Measurements from ENCODE around the gene MRPL27. TPM values are rescaled to one million over a fixed set of nuclear protein-coding genes. Genes with fewer than 3 reads are reported as not detected.

Gene MRPL27
- total and polyA plus RNA-seq, 2 of the 4 experiments (the other 2 are of a cell fraction): 176 to 202 TPM

GRCh38 chr17:50386510-50386909, 13.5 kb upstream of the MRPL27 start:
- H2AK9ac ChIP-seq (replicated peaks; ENCODE audit: low read depth, low read length, poor library complexity): no peak overlapping the region
- peaks cover 54 to 70% of the 10 kb centered on the region in 2 experiments for H3K79me1 ChIP-seq (ENCODE audit: low read depth in 1 of 2, low read length in 2 of 2)
- H4K20me1 ChIP-seq (ENCODE audit: insufficient read depth, low read length): peaks cover 44% of the 10 kb centered on the region
- H3K4ac ChIP-seq (ENCODE audit: low read depth, low read length): no peak overlapping the region
- in situ Hi-C loops (cut with MboI; ENCODE audit: low sequenced_read_pairs) (no loop called here), intact Hi-C loops (cut with micrococcal nuclease) (no loop called here), dilution Hi-C loops (cut with HindIII; ENCODE audit: low sequenced_read_pairs, unreplicated experiment) (no loop called here)
- ATAC-seq (ENCODE audit: low read depth) (no peak), DNase-seq (no peak)
- peaks cover 76% of the 10 kb centered on the region for H3K36me3 ChIP-seq (ENCODE audit: control insufficient read depth, insufficient read depth, low read length)
- no peak overlapping the region for H3K56ac ChIP-seq (ENCODE audit: extremely low read depth, insufficient read depth, low read length)
- TF ChIP-seq RAD21 (IDR thresholded peaks at IDR 0.05; ENCODE audit: low read length): no peak
- no peak for TF ChIP-seq BHLHE40 (IDR thresholded peaks at IDR 0.05; ENCODE audit: low read depth, low read length)
- TF ChIP-seq CTCF (conservative IDR thresholded peaks at IDR 0.05; ENCODE audit: low read depth, low read length): no peak
- no peak for TF ChIP-seq FOS (IDR thresholded peaks at IDR 0.05; ENCODE audit: low read depth, low read length)
- no peak for TF ChIP-seq MAFK (IDR thresholded peaks at IDR 0.05; ENCODE audit: low read depth, low read length)
- H3K9me3 ChIP-seq (ENCODE audit: control insufficient read depth, insufficient read depth, low read length): no peaks in the 10 kb centered on the region
- no peak overlapping the region for H3K14ac ChIP-seq (replicated peaks; ENCODE audit: low read depth, low read length)
- H2BK5ac ChIP-seq (ENCODE audit: low read depth, low read length, poor library complexity, severe bottlenecking): no peak overlapping the region
- H2BK20ac ChIP-seq (ENCODE audit: low read depth, low read length): no peak overlapping the region
- WGBS, 2 experiments (ENCODE audit: extremely low coverage in 2 of 2, insufficient read length in 1 of 2): no CpG with 5 or more reads among the region's 3 CpGs
- no peak overlapping the region for H3K9ac ChIP-seq (ENCODE audit: low read depth, low read length)
- H2BK120ac ChIP-seq (ENCODE audit: low read depth, low read length): no peak overlapping the region
- H3K23ac ChIP-seq (ENCODE audit: low read depth, low read length): no peak overlapping the region
- H2AK5ac ChIP-seq (ENCODE audit: low read depth, low read length): no peak overlapping the region
- no peak overlapping the region for H3K27ac ChIP-seq (ENCODE audit: insufficient read depth, low read length)
- no TSS peak for BruUV-seq (replicated peaks)
- no peak overlapping the region for H3K4me3 ChIP-seq (ENCODE audit: insufficient read depth, low read depth, low read length)
- no peak overlapping the region for H2BK15ac ChIP-seq (ENCODE audit: low read depth, low read length)
- no peak overlapping the region for H2AFZ ChIP-seq (replicated peaks; ENCODE audit: low read length, poor library complexity)
- H3K4me1 ChIP-seq (ENCODE audit: control insufficient read depth, insufficient read depth, low read length): no peaks in the 10 kb centered on the region
- POLR2A ChIA-PET (ENCODE audit: unreplicated experiment): no interaction called here
- no peak overlapping the region for H4K8ac ChIP-seq (ENCODE audit: low read depth in 2 of 2, low read length in 2 of 2)
- CTCF ChIA-PET: no interaction called here
- H3K18ac ChIP-seq (ENCODE audit: low read depth, low read length): no peak overlapping the region
- H4K5ac ChIP-seq (ENCODE audit: low read depth, low read length): no peak overlapping the region; the same call in 1 of the 2 replicates
- no peaks in the 10 kb centered on the region for H3K9me1 ChIP-seq (ENCODE audit: insufficient read depth, low read length)
- H3K4me2 ChIP-seq (ENCODE audit: low read depth, low read length): no peak overlapping the region
- no peaks in the 10 kb centered on the region for H3K27me3 ChIP-seq (ENCODE audit: control insufficient read depth, insufficient read depth, low read length)
- H4K91ac ChIP-seq (ENCODE audit: insufficient read depth, low read depth, low read length): no peak overlapping the region
